ENCODE data around the gene GRM4. TPM values are rescaled to one million over a fixed set of nuclear protein-coding genes. Genes with fewer than 3 reads are reported as not detected.

GRM4 gene
- total RNA-seq, 1 experiment from 2014 or later, result 5.6 TPM

GRCh38 chr6:34146801-34147592 lies 1.1 kb upstream of the GRM4 start:
- no peak overlapping the region for H2BK20ac ChIP-seq (ENCODE audit: low read depth, low read length, poor library complexity, severe bottlenecking)
- no CpG with 5 or more reads among the region's 10 CpGs for WGBS (ENCODE audit: extremely low coverage, insufficient read length, low lambda C conversion rate)
- H2BK120ac ChIP-seq (ENCODE audit: low read depth, low read length, poor library complexity, severe bottlenecking), result no peak overlapping the region
- no peak overlapping the region for H3T11ph ChIP-seq (ENCODE audit: low read length)
- H3K4me1 ChIP-seq (ENCODE audit: insufficient read depth, low read length), result peaks cover 16% of the 10 kb centered on the region
- H4K20me1 ChIP-seq (ENCODE audit: control insufficient read depth, insufficient read depth, insufficient read length), result no peaks in the 10 kb centered on the region
- H3K79me1 ChIP-seq (ENCODE audit: insufficient read depth, low read depth, low read length, poor library complexity, severe bottlenecking), result no peaks in the 10 kb centered on the region
- no peak overlapping the region for H3K14ac ChIP-seq (ENCODE audit: insufficient read depth, low read length)
- Mint-ChIP-seq H3K27ac (no peak overlapping the region), H3K4me1 (peaks cover 54 to 65% of the 10 kb centered on the region in 2 experiments), H3K9me3 (no peaks in the 10 kb centered on the region), H3K27me3 (ENCODE audit: low read depth) (peaks cover 89% of the 10 kb centered on the region), H3K4me3 (peak overlapping the region in 1 of 2 experiments; percentile 84; a peak in 2 of 5 replicates), H3K36me3 (ENCODE audit: insufficient read depth in 1 of 3, low read depth in 3 of 3) (no peaks in the 10 kb centered on the region; a peak in 1 of 7 replicates)
- H3K4ac ChIP-seq (ENCODE audit: low read depth, low read length), result no peak overlapping the region
- H2BK12ac ChIP-seq (ENCODE audit: insufficient read length, low read depth, low read length), result no peak overlapping the region
- TF ChIP-seq, protein P1, sequence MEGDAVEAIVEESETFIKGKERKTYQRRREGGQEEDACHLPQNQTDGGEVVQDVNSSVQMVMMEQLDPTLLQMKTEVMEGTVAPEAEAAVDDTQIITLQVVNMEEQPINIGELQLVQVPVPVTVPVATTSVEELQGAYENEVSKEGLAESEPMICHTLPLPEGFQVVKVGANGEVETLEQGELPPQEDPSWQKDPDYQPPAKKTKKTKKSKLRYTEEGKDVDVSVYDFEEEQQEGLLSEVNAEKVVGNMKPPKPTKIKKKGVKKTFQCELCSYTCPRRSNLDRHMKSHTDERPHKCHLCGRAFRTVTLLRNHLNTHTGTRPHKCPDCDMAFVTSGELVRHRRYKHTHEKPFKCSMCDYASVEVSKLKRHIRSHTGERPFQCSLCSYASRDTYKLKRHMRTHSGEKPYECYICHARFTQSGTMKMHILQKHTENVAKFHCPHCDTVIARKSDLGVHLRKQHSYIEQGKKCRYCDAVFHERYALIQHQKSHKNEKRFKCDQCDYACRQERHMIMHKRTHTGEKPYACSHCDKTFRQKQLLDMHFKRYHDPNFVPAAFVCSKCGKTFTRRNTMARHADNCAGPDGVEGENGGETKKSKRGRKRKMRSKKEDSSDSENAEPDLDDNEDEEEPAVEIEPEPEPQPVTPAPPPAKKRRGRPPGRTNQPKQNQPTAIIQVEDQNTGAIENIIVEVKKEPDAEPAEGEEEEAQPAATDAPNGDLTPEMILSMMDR (conservative IDR thresholded peaks at IDR 0.05), result no peak
- H4K8ac ChIP-seq (replicated peaks; ENCODE audit: insufficient read length, low read depth, low read length), result no peak overlapping the region
- no peak overlapping the region for H3K4me2 ChIP-seq (ENCODE audit: insufficient read depth, insufficient read length, low read length)
- H3K27ac ChIP-seq (ENCODE audit: insufficient read length, low read depth, low read length), result no peak overlapping the region
- H3K79me2 ChIP-seq (ENCODE audit: insufficient read depth, low read length), result no peaks in the 10 kb centered on the region
- no peak overlapping the region for H3K18ac ChIP-seq (ENCODE audit: insufficient read length, low read depth, low read length)
- peaks cover 7% of the 10 kb centered on the region; the same call in 1 of the 2 replicates for H3K27me3 ChIP-seq (ENCODE audit: insufficient read depth, low read length)
- no peak overlapping the region for H3K56ac ChIP-seq (ENCODE audit: insufficient read length, low read depth, low read length)
- H4K5ac ChIP-seq (ENCODE audit: insufficient read length, low read depth, low read length), result no peak overlapping the region
- H2BK5ac ChIP-seq (ENCODE audit: insufficient read length, low read length), result no peak overlapping the region
- H4K91ac ChIP-seq (ENCODE audit: insufficient read length, low read depth, low read length), result no peak overlapping the region
- no peak overlapping the region for H2AK5ac ChIP-seq (ENCODE audit: insufficient read length, low read length)
- H3K23me2 ChIP-seq (ENCODE audit: insufficient read length, low read depth, low read length, poor library complexity, severe bottlenecking), result peaks cover 20% of the 10 kb centered on the region
- no peaks in the 10 kb centered on the region for H3K9me3 ChIP-seq (ENCODE audit: control insufficient read depth, low read depth, low read length)
- H3K9ac ChIP-seq (ENCODE audit: extremely low read depth, insufficient read length, low read length), result no peak overlapping the region
- no peak overlapping the region for H2AFZ ChIP-seq (ENCODE audit: low read length)
- no peak overlapping the region for H3K23ac ChIP-seq (ENCODE audit: insufficient read length, low read depth, low read length)
- peak; percentile 27 for DNase-seq
- H2BK15ac ChIP-seq (ENCODE audit: low read depth, low read length), result no peak overlapping the region

Measured in H9 (cell line).